ENCODE data around the gene REPS1. TPM values are rescaled to one million over a fixed set of nuclear protein-coding genes. Genes with fewer than 3 reads are reported as not detected.

The REPS1 gene
- total RNA-seq, 2 donors from 2014 or later: 38.6 to 97.1 TPM

DNA sequence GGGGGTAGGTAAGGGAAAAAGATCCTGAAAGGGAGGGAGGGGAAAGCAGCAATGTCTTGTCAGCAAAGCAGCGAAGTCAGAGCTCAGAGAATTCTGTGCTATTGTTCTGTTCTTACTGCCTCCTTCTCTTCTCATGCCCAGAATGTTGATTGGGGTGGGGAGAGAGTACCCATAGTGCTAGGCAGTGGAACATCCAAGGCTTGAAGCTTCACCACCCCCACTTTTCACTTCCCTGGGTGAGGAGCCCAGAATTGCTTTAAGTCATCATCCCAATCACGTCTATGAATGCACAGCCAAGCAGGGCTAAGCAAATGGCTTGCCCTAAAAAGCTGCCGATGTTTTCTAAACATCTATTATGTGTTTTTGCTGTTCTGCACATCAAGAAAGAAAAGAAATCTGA, 16.5 kb downstream of the REPS1 start:
- no peaks in the 10 kb centered on the region for H3K36me3 ChIP-seq
- DNase-seq (ENCODE audit: low spot score): no peak
- no peak overlapping the region for H3K27ac ChIP-seq
- 73% methylated on average over 3 of the region's 3 CpGs for WGBS
- no peak overlapping the region for H3K4me3 ChIP-seq
- no peaks in the 10 kb centered on the region for H3K27me3 ChIP-seq (replicated peaks; ENCODE audit: insufficient read depth)
- intact Hi-C loops (cut with DNase I): no loop called here
- H3K9me3 ChIP-seq: no peaks in the 10 kb centered on the region
- no peak for TF ChIP-seq POLR2A (IDR thresholded peaks at IDR 0.05)
- TF ChIP-seq POLR2AphosphoS5 (IDR thresholded peaks at IDR 0.05): no peak
- TF ChIP-seq, protein P1, sequence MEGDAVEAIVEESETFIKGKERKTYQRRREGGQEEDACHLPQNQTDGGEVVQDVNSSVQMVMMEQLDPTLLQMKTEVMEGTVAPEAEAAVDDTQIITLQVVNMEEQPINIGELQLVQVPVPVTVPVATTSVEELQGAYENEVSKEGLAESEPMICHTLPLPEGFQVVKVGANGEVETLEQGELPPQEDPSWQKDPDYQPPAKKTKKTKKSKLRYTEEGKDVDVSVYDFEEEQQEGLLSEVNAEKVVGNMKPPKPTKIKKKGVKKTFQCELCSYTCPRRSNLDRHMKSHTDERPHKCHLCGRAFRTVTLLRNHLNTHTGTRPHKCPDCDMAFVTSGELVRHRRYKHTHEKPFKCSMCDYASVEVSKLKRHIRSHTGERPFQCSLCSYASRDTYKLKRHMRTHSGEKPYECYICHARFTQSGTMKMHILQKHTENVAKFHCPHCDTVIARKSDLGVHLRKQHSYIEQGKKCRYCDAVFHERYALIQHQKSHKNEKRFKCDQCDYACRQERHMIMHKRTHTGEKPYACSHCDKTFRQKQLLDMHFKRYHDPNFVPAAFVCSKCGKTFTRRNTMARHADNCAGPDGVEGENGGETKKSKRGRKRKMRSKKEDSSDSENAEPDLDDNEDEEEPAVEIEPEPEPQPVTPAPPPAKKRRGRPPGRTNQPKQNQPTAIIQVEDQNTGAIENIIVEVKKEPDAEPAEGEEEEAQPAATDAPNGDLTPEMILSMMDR (IDR thresholded peaks at IDR 0.05): no peak
- no peaks in the 10 kb centered on the region for H3K4me1 ChIP-seq (replicated peaks)

DNA sequence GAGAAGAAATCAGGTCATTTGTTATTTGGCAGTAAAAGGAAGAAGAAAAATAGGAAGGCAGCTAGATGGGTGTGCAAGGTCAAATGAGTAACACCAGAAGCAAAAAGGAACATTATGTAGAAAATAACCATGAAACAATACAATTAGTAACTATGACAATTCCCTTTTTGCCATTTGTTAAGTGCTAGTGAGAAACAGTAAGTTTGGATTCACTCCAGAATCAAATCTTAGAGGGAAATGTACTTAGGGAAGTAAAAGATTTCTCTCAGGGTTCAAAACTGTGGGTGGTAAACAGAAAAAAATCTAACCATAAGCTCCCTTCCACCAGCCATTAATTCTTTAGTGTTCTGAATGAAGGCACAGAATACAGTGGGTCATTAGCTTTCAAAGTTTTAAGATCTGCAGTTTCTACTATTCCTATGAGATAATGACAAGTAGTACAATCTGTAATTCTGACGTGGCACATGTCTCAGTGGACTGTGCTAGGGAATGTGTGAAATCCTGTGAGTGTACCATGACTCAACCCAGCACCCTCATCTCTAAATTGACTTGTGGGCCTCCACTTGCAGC, 17.1 kb downstream of the REPS1 start:
- DNase-seq (ENCODE audit: low spot score): no peak
- no peaks in the 10 kb centered on the region for H3K36me3 ChIP-seq
- H3K27ac ChIP-seq: no peak overlapping the region
- no peak overlapping the region for H3K4me3 ChIP-seq
- H3K27me3 ChIP-seq (replicated peaks; ENCODE audit: insufficient read depth): no peaks in the 10 kb centered on the region
- 33% methylated on average over 1 of the region's 1 CpG for WGBS
- no peaks in the 10 kb centered on the region for H3K4me1 ChIP-seq (replicated peaks)
- intact Hi-C loops (cut with DNase I): no loop called here
- TF ChIP-seq POLR2AphosphoS5 (IDR thresholded peaks at IDR 0.05) (no peak), POLR2A (IDR thresholded peaks at IDR 0.05) (no peak)
- TF ChIP-seq, protein P1 (IDR thresholded peaks at IDR 0.05): no peak
- no peaks in the 10 kb centered on the region for H3K9me3 ChIP-seq

DNA sequence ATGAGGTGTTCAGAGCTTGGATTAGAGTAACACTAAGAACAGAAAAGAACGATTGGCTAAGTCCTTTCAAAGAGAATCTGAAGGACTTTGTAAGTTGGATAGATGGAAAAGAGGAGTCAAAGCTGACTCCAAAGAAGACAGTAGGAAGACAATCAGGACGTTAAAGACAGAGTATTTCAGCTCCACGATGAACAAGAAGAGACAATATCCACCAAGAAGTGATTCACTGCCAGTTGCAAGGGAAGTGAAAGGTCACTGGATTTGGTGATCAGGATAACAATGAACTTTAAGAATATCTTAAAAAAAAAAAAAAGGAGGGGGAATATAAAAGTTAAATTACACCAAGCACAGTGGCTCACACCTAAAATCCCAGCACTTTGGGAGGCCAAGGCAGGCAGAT, 17.9 kb downstream of the REPS1 start:
- TF ChIP-seq POLR2AphosphoS5 (IDR thresholded peaks at IDR 0.05) (no peak), POLR2A (IDR thresholded peaks at IDR 0.05) (no peak)
- TF ChIP-seq, protein P1 (IDR thresholded peaks at IDR 0.05): no peak
- Histone ChIP-seq H3K4me3 (no peak overlapping the region), H3K4me1 (replicated peaks) (peaks cover 4% of the 10 kb centered on the region), H3K9me3 (no peaks in the 10 kb centered on the region), H3K27me3 (replicated peaks; ENCODE audit: insufficient read depth) (no peaks in the 10 kb centered on the region), H3K27ac (no peak overlapping the region), H3K36me3 (no peaks in the 10 kb centered on the region)
- intact Hi-C loops (cut with DNase I): no loop called here
- WGBS: 85% methylated on average over 3 of the region's 3 CpGs
- no peak for DNase-seq (ENCODE audit: low spot score)

DNA sequence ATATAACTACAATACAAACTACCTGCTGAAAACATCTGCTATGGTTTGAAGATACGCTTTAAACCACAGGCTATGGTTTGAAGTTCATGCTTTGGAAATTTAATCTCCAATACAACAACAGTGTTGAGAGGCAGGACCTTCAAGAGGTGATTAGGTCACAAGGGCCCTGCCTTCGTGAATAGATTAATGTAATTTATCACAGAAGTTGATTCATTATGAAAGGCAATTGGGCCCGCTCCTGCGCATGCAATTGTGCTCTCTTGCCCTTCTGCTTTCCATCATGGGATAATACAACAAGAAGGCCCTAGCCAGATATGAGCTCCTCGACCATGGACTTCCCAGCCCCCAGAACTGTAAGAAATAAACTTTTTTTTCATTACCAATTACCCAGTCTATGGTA, 21.2 kb downstream of the REPS1 start:
- H3K36me3 ChIP-seq: no peaks in the 10 kb centered on the region
- intact Hi-C loops (cut with DNase I): no loop called here
- 90% methylated on average over 5 of the region's 5 CpGs for WGBS
- no peaks in the 10 kb centered on the region for H3K9me3 ChIP-seq
- H3K4me1 ChIP-seq (replicated peaks): peaks cover 4% of the 10 kb centered on the region
- H3K4me3 ChIP-seq: no peak overlapping the region
- TF ChIP-seq POLR2A (IDR thresholded peaks at IDR 0.05) (no peak), POLR2AphosphoS5 (IDR thresholded peaks at IDR 0.05) (no peak)
- TF ChIP-seq, protein P1 (IDR thresholded peaks at IDR 0.05): no peak
- DNase-seq (ENCODE audit: low spot score): no peak
- H3K27ac ChIP-seq: no peak overlapping the region
- H3K27me3 ChIP-seq (replicated peaks; ENCODE audit: insufficient read depth): no peaks in the 10 kb centered on the region

DNA sequence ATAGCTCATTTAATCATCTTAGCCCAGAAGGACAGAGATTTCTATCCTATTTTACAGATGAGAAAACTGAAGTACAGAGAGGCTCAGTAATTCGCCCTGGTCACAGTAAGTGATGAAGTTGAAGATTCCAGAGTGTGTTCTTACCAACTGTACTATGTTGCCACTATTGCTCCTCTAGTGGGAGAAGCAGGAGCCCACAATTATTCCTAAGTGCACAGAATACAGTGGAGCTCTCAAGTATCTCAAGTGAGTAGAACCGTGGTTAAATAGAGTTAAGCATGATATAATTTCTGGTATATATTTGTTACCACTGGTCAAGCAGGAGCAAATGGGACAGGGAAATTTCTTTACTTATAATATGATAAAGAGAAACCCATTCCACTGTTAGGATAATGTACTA, 22.1 kb downstream of the REPS1 start:
- Histone ChIP-seq H3K4me3 (no peak overlapping the region), H3K9me3 (no peaks in the 10 kb centered on the region), H3K27ac (no peak overlapping the region), H3K4me1 (replicated peaks) (peaks cover 4% of the 10 kb centered on the region), H3K36me3 (no peaks in the 10 kb centered on the region), H3K27me3 (replicated peaks; ENCODE audit: insufficient read depth) (no peaks in the 10 kb centered on the region)
- no peak for DNase-seq (ENCODE audit: low spot score)
- no peak for TF ChIP-seq POLR2A (IDR thresholded peaks at IDR 0.05)
- TF ChIP-seq POLR2AphosphoS5 (IDR thresholded peaks at IDR 0.05): no peak
- TF ChIP-seq, protein P1 (IDR thresholded peaks at IDR 0.05): no peak
- 100% methylated on average over 2 of the region's 2 CpGs for WGBS
- intact Hi-C loops (cut with DNase I): no loop called here

All from prostate gland (tissue), 2 donors.